ENCODE measurements around the gene CACYBP.

- TF ChIP-seq CTCF (IDR thresholded peaks at IDR 0.05): no peak
- TF ChIP-seq POLR2A (IDR thresholded peaks at IDR 0.05): no peak
These were observed 36.7 kb downstream of the CACYBP start for GRCh38 chr1:175036476-175036875.
